ENCODE data around the gene CRELD1. TPM values are rescaled to one million over a fixed set of nuclear protein-coding genes. Genes with fewer than 3 reads are reported as not detected.

CRELD1 gene
- total RNA-seq, 1 experiment from 2014 or later = 18.7 TPM

- TF ChIP-seq ZBTB33 (IDR thresholded peaks at IDR 0.05; ENCODE audit: extremely low read depth, insufficient replicate concordance, low read length) = no peak
- TF ChIP-seq POLR2AphosphoS5 (IDR thresholded peaks at IDR 0.05; ENCODE audit: low read depth, low read length) = no peak
- TF ChIP-seq EZH2phosphoT487 (IDR thresholded peaks at IDR 0.05; ENCODE audit: borderline replicate concordance) = no peak
- no peak for TF ChIP-seq JUND (IDR thresholded peaks at IDR 0.05)
Observed at GRCh38 chr3:9986230-9986725, 52.6 kb downstream of the CRELD1 start (continued).

- no peak overlapping the region for H2AFZ ChIP-seq (ENCODE audit: low read depth, low read length, poor library complexity, severe bottlenecking)
- peaks cover 10% of the 10 kb centered on the region; the same call in 1 of the 2 replicates for H4K20me1 ChIP-seq (ENCODE audit: insufficient read depth)
- ChIA-PET RAD21 (ENCODE audit: low non-redundant PET in 1 of 2, low total read pairs in 2 of 2, uncharacterized antibody in 2 of 2, unreplicated experiment in 2 of 2) (no interaction called here), POLR2A (no interaction called here), CTCF (no interaction called here)
- peaks cover 93% of the 10 kb centered on the region for H3K79me2 ChIP-seq (ENCODE audit: insufficient read depth, low read length)
- no peak overlapping the region for H3K4me3 ChIP-seq (replicated peaks in 1 of 2; ENCODE audit: low read depth in 1 of 2, low read length in 2 of 2)
- BruUV-seq (replicated peaks) = no TSS peak
- no peak overlapping the region for H3K9ac ChIP-seq (ENCODE audit: low read length)
- no peaks in the 10 kb centered on the region for H3K9me2 ChIP-seq (ENCODE audit: insufficient read depth)
- no peaks in the 10 kb centered on the region for H3K4me1 ChIP-seq (ENCODE audit: control insufficient read depth in 1 of 2, insufficient read depth in 2 of 2, low read length in 2 of 2)
- intact Hi-C loops (cut with micrococcal nuclease) = loop anchor here (1.0 kb wide), 1 partner anchor 53 kb away; no protein-coding TSS in a partner anchor
- H3K36me3 ChIP-seq (ENCODE audit: control insufficient read depth in 1 of 2, insufficient read depth in 2 of 2, low read length in 2 of 2) = peaks cover 8 to 27% of the 10 kb centered on the region in 2 experiments; a peak in 3 of 4 replicates
- no peaks in the 10 kb centered on the region for H3K27me3 ChIP-seq (ENCODE audit: insufficient read depth, low read length)
- no peak for DNase-seq (ENCODE audit: low read depth, low spot score)
- H3K27ac ChIP-seq (ENCODE audit: low read depth, low read length) = no peak overlapping the region
- no peak overlapping the region for H3K4me2 ChIP-seq (ENCODE audit: low read length)
- no peaks in the 10 kb centered on the region for H3K9me3 ChIP-seq (ENCODE audit: control insufficient read depth in 1 of 2, insufficient read depth in 1 of 2, low read depth in 1 of 2, low read length in 2 of 2)
- ATAC-seq = no peak
- TF ChIP-seq RAD21 (IDR thresholded peaks at IDR 0.05; ENCODE audit: low read depth) (no peak), MAX (IDR thresholded peaks at IDR 0.05) (no peak), REST (IDR thresholded peaks at IDR 0.05; ENCODE audit: low read depth) (no peak), EGR1 (IDR thresholded peaks at IDR 0.05; ENCODE audit: low read depth) (no peak), CEBPB (IDR thresholded peaks at IDR 0.05; ENCODE audit: low read depth) (no peak), EZH2phosphoT487 (IDR thresholded peaks at IDR 0.05; ENCODE audit: borderline replicate concordance) (no peak), ATF3 (IDR thresholded peaks at IDR 0.05) (no peak), JUND (IDR thresholded peaks at IDR 0.05) (no peak), CTCF (IDR thresholded peaks at IDR 0.05 in 2 of 3, conservative IDR thresholded peaks at IDR 0.05 in 1 of 3; ENCODE audit: borderline replicate concordance in 1 of 3, insufficient read depth in 1 of 3, low read depth in 2 of 3, low read length in 2 of 3) (no peak), EZH2 (IDR thresholded peaks at IDR 0.05) (no peak), ZBTB33 (IDR thresholded peaks at IDR 0.05; ENCODE audit: extremely low read depth, insufficient replicate concordance, low read length) (no peak)
Observed at GRCh38 chr3:9994086-9994844, 60.6 kb downstream of the CRELD1 start.

Data from HCT116 (cell line).